Activated CD8-positive, alpha-beta memory T cell treated with anti-CD3 and anti-CD28 coated beads, Interleukin-2, amount 50 U/mL, for 48 hours (primary cell): ENCODE results near the gene NRDC.

ENCODE experiments used
- DNase-seq: peaks from one replicate; pipeline ENCODE4 v3.0.0-alpha.2; 2020

The NRDC gene

GRCh38 chr1:51754666-51755065 is 123.9 kb downstream of the NRDC start:
- DNase-seq = no peak

DNA sequence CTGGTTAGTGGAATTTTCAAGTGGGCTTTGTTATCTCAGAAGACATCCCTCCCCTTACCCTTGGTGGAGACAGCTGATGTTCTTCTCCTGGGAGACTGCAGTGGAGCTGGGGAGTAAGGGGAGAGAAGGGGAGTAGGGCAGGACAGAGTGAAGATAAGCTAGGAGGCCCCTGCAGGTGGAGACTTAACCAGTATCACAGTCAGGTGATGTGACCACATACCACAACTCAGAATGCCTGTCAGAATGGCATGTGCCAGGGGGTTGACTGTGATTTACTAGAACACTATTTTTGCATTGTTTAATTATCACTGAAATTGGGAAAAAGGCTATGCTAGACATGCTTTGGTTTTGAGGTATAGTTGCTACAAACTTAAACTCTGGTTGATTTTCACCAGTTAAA is 124.6 kb downstream of the NRDC start:
- DNase-seq = no peak

GRCh38 chr1:51752073-51752948 is 126.2 kb downstream of the NRDC start:
- no peak for DNase-seq

GRCh38 chr1:51750729-51751128 is 127.8 kb downstream of the NRDC start:
- no peak for DNase-seq

DNA sequence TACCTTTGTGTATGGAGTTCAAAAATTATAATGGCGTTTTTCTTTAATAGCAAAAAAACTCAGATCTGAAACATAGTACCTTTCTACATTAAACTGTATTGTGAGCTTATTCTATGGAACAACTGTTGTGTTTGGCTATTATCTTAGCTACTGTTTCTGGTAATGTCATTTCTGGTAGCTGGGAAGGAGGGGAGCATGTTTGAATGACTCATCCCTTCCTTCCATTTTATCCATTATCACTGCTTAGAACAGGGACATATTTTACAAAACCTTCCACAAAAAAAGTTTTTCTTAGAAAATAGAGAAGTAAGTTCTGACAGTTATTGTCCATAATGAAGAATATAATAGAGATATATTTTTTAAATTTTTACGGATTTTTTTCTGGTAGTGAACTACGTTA is 128.3 kb downstream of the NRDC start:
- no peak for DNase-seq

DNA sequence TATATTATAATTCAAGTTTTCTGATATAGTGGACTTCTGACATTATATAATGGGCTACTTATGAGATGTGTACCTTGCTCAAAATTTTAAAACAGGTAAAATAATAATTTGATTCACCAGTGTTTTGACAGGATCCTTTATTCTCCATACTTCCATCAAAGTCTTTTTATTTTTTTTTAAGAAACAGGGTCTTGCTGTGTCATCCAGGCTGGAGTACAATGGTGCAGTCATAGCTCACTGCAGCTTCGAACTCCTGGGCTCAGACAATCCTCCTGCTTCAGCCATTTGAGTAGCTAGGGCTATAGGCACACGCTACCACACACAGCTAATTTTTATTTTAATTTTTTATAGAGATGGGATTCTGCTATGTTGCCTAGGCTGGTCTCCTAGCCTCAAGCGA is 129.4 kb downstream of the NRDC start:
- no peak for DNase-seq

DNA sequence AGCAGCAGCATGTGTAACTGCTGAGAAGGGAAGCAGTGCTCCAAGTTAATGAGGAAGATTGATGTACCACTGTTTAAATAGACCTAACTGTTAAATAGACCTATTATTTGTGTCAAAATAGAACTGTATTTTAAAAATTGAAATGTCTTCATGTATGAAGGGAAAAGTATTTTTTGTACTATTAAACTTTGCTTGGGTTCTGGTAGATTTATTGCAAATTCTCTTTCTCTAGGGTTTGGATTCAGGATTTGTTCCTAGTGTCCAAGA is 133.3 kb downstream of the NRDC start:
- no peak for DNase-seq

- no peak for DNase-seq
Observed at GRCh38 chr1:51744506-51745303, 133.8 kb downstream of the NRDC start.

GRCh38 chr1:51741121-51741681 is 137.3 kb downstream of the NRDC start:
- no peak for DNase-seq

DNA sequence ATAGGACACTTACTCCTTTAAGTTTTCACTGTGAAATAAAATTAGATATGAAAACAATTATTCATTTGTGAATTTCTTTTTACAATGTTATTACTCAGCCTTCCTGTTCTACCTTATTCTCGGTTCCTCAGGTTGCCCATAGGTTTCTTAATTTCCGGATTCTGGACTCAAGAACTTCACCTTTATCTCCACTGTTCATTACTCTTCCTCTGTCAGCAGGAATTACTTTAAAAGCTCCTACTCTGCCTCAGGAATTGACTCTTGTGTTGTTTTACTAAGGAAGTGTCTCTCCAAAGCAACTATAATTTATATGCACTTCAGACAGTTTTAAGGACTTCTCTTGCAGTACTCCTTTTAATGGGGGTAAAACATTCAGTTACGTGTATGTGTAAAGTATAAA is 137.9 kb downstream of the NRDC start:
- DNase-seq = no peak
